Mucosa of stomach (tissue), 1 donor: Measurements from ENCODE around the gene PGLYRP3.

Experiments used
- H3K27me3 ChIP-seq: one replicate; pipeline ENCODE4 v1.7.0; 2013; ENCODE audit warnings: mild to moderate bottlenecking, low read length; ENCODE audit not compliant: control insufficient read depth, insufficient read depth
- H3K36me3 ChIP-seq: one replicate; pipeline ENCODE4 v1.7.0; 2013; ENCODE audit warnings: low read length; ENCODE audit not compliant: control insufficient read depth, insufficient read depth
- H3K4me1 ChIP-seq: one replicate; pipeline ENCODE4 v1.7.0; 2013; ENCODE audit warnings: mild to moderate bottlenecking, low read length; ENCODE audit not compliant: control insufficient read depth, insufficient read depth
- H3K4me3 ChIP-seq: one replicate; pipeline ENCODE4 v1.7.0; 2013; ENCODE audit warnings: low read length
- H3K9ac ChIP-seq: one replicate; pipeline ENCODE4 v1.7.0; 2013; ENCODE audit warnings: mild to moderate bottlenecking, low read length, moderate library complexity
- H3K9me3 ChIP-seq: one replicate; pipeline ENCODE4 v1.7.0; 2013; ENCODE audit warnings: mild to moderate bottlenecking, low read length, moderate library complexity; ENCODE audit not compliant: control insufficient read depth
- donor health status: Pancreatic carcinoma.

PGLYRP3 gene

GRCh38 chr1:153312570-153313186 is at the start of gene PGLYRP3:
Gene PGLYRP3 (minus strand): TSS chr1:153312952. CDS start chr1:153310665, 2,287 bp downstream.
- Histone ChIP-seq H3K27me3 (no peaks in the 10 kb centered on the region), H3K9ac (no peak within 1 kb of the TSS), H3K4me1 (peaks cover 4% of the 10 kb centered on the region), H3K9me3 (no peaks in the 10 kb centered on the region), H3K36me3 (no peaks in the 10 kb centered on the region), H3K4me3 (no peak within 1 kb of the TSS)

GRCh38 chr1:153362187-153362775 is 49.5 kb upstream of the PGLYRP3 start:
- no peaks in the 10 kb centered on the region for H3K36me3 ChIP-seq
- H3K4me1 ChIP-seq: no peaks in the 10 kb centered on the region
- peaks cover 5% of the 10 kb centered on the region for H3K27me3 ChIP-seq
- no peak overlapping the region for H3K9ac ChIP-seq
- H3K4me3 ChIP-seq: no peak overlapping the region
- no peaks in the 10 kb centered on the region for H3K9me3 ChIP-seq

- peaks cover 5% of the 10 kb centered on the region for H3K27me3 ChIP-seq
- no peak overlapping the region for H3K9ac ChIP-seq
- no peaks in the 10 kb centered on the region for H3K36me3 ChIP-seq
- no peaks in the 10 kb centered on the region for H3K9me3 ChIP-seq
- no peaks in the 10 kb centered on the region for H3K4me1 ChIP-seq
- H3K4me3 ChIP-seq: no peak overlapping the region
These were observed 48.8 kb upstream of the PGLYRP3 start for GRCh38 chr1:153361480-153362109.

GRCh38 chr1:153360592-153361479 is 48.1 kb upstream of the PGLYRP3 start:
- no peak overlapping the region for H3K4me3 ChIP-seq
- no peak overlapping the region for H3K9ac ChIP-seq
- H3K9me3 ChIP-seq: no peaks in the 10 kb centered on the region
- H3K4me1 ChIP-seq: no peaks in the 10 kb centered on the region
- no peaks in the 10 kb centered on the region for H3K36me3 ChIP-seq
- peaks cover 2% of the 10 kb centered on the region for H3K27me3 ChIP-seq

- Histone ChIP-seq H3K9me3 (no peaks in the 10 kb centered on the region), H3K27me3 (no peaks in the 10 kb centered on the region), H3K9ac (no peak overlapping the region), H3K36me3 (no peaks in the 10 kb centered on the region), H3K4me1 (no peaks in the 10 kb centered on the region), H3K4me3 (no peak overlapping the region)
These were observed 47.4 kb upstream of the PGLYRP3 start for GRCh38 chr1:153360190-153360589.

- Histone ChIP-seq H3K4me3 (no peak overlapping the region), H3K36me3 (no peaks in the 10 kb centered on the region), H3K9me3 (no peaks in the 10 kb centered on the region), H3K4me1 (no peaks in the 10 kb centered on the region), H3K9ac (no peak overlapping the region), H3K27me3 (no peaks in the 10 kb centered on the region)
These were observed 46.5 kb upstream of the PGLYRP3 start for GRCh38 chr1:153359241-153359640.

GRCh38 chr1:153358691-153358975 is 45.9 kb upstream of the PGLYRP3 start:
- Histone ChIP-seq H3K4me3 (no peak overlapping the region), H3K9me3 (no peaks in the 10 kb centered on the region), H3K36me3 (no peaks in the 10 kb centered on the region), H3K27me3 (no peaks in the 10 kb centered on the region), H3K4me1 (no peaks in the 10 kb centered on the region), H3K9ac (no peak overlapping the region)

- Histone ChIP-seq H3K36me3 (no peaks in the 10 kb centered on the region), H3K9me3 (no peaks in the 10 kb centered on the region), H3K4me1 (no peaks in the 10 kb centered on the region), H3K27me3 (no peaks in the 10 kb centered on the region), H3K4me3 (no peak within 1 kb of the TSS), H3K9ac (no peak within 1 kb of the TSS)
These were observed 45.3 kb upstream of the PGLYRP3 start, which contains the start of gene S100A9 for GRCh38 chr1:153357853-153358690. Gene S100A9 (plus strand): TSS chr1:153357854. CDS start chr1:153358284, 430 bp downstream.

- Histone ChIP-seq H3K9ac (no peak overlapping the region), H3K27me3 (no peaks in the 10 kb centered on the region), H3K4me3 (no peak overlapping the region), H3K4me1 (no peaks in the 10 kb centered on the region), H3K9me3 (no peaks in the 10 kb centered on the region), H3K36me3 (no peaks in the 10 kb centered on the region)
These were observed 44.5 kb upstream of the PGLYRP3 start for GRCh38 chr1:153357076-153357852.

GRCh38 chr1:153356392-153357075 is 43.8 kb upstream of the PGLYRP3 start:
- Histone ChIP-seq H3K9ac (no peak overlapping the region), H3K27me3 (no peaks in the 10 kb centered on the region), H3K4me3 (no peak overlapping the region)

More at GRCh38 chr1:153356392-153357075, 43.8 kb upstream of the PGLYRP3 start:
- no peaks in the 10 kb centered on the region for H3K36me3 ChIP-seq
- no peaks in the 10 kb centered on the region for H3K9me3 ChIP-seq
- no peaks in the 10 kb centered on the region for H3K4me1 ChIP-seq
